22Rv1 (cell line): ENCODE measurements around the gene MAP4K2.

Source experiments
- ZFX ChIP-seq: fragments of 450-650 bp; IDR thresholded peaks from 2 replicates; pipeline ENCODE4 v1.6.1; 2017; ENCODE audit warnings: antibody characterized with exemption, borderline replicate concordance
- TF ChIP-seq, protein P1 (sequence below): fragments of 450-650 bp; IDR thresholded peaks from 2 replicates; pipeline ENCODE4 v1.5.1; 2017; ENCODE audit warnings: mild to moderate bottlenecking

DNA sequence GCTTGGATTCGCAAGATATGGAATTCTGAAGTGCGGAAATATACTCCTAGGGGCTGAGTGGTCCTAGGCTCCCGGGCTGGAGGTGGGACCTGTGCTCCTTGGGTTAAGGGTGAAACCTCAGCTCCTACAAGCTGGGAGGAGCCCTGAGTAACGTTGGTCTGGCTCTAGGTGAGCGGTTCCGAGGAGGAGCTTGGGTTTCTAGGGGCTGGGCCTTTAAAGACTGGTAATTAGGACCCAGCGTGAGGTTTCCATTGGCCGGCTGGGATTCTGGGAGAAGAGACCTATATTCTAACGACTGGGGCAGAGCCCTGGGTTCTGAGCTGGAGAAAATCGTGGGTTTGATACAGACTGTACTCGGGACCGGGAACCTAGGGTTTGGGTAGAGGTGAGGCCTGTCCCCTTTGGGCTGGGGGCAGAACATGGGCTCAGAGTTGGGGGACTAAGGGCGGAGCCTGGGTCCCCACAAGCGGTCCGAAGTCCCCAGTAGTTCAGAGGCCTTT lies 882 bp upstream of the MAP4K2 start:
- TF ChIP-seq, protein P1, sequence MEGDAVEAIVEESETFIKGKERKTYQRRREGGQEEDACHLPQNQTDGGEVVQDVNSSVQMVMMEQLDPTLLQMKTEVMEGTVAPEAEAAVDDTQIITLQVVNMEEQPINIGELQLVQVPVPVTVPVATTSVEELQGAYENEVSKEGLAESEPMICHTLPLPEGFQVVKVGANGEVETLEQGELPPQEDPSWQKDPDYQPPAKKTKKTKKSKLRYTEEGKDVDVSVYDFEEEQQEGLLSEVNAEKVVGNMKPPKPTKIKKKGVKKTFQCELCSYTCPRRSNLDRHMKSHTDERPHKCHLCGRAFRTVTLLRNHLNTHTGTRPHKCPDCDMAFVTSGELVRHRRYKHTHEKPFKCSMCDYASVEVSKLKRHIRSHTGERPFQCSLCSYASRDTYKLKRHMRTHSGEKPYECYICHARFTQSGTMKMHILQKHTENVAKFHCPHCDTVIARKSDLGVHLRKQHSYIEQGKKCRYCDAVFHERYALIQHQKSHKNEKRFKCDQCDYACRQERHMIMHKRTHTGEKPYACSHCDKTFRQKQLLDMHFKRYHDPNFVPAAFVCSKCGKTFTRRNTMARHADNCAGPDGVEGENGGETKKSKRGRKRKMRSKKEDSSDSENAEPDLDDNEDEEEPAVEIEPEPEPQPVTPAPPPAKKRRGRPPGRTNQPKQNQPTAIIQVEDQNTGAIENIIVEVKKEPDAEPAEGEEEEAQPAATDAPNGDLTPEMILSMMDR, result no peak
- no peak for TF ChIP-seq ZFX
